Measurements from ENCODE around the gene BCAS3. TPM values are rescaled to one million over a fixed set of nuclear protein-coding genes. Genes with fewer than 3 reads are reported as not detected.

BCAS3 gene
- total RNA-seq, 6 experiments from 2014 or later, result 9.2 to 22.1 (median 14.2) TPM

GRCh38 chr17:60959696-60960095 lies 282.0 kb downstream of the BCAS3 start:
- peaks cover 0 to 2% (median 0%) of the 10 kb centered on the region in 4 donors for H3K9me3 ChIP-seq
- no peaks in the 10 kb centered on the region for H3K4me1 ChIP-seq
- H3K36me3 ChIP-seq, result no peaks in the 10 kb centered on the region
- no peak for TF ChIP-seq POLR2A (IDR thresholded peaks at IDR 0.05)
- TF ChIP-seq, protein P1, sequence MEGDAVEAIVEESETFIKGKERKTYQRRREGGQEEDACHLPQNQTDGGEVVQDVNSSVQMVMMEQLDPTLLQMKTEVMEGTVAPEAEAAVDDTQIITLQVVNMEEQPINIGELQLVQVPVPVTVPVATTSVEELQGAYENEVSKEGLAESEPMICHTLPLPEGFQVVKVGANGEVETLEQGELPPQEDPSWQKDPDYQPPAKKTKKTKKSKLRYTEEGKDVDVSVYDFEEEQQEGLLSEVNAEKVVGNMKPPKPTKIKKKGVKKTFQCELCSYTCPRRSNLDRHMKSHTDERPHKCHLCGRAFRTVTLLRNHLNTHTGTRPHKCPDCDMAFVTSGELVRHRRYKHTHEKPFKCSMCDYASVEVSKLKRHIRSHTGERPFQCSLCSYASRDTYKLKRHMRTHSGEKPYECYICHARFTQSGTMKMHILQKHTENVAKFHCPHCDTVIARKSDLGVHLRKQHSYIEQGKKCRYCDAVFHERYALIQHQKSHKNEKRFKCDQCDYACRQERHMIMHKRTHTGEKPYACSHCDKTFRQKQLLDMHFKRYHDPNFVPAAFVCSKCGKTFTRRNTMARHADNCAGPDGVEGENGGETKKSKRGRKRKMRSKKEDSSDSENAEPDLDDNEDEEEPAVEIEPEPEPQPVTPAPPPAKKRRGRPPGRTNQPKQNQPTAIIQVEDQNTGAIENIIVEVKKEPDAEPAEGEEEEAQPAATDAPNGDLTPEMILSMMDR (IDR thresholded peaks at IDR 0.05), result no peak
- DNase-seq, result no peak
- no peak overlapping the region for H3K4me3 ChIP-seq
- no peaks in the 10 kb centered on the region for H3K27me3 ChIP-seq
- no peak overlapping the region for H3K27ac ChIP-seq
- no peak for ATAC-seq
- intact Hi-C loops (cut with DNase I), result no loop called here

DNA sequence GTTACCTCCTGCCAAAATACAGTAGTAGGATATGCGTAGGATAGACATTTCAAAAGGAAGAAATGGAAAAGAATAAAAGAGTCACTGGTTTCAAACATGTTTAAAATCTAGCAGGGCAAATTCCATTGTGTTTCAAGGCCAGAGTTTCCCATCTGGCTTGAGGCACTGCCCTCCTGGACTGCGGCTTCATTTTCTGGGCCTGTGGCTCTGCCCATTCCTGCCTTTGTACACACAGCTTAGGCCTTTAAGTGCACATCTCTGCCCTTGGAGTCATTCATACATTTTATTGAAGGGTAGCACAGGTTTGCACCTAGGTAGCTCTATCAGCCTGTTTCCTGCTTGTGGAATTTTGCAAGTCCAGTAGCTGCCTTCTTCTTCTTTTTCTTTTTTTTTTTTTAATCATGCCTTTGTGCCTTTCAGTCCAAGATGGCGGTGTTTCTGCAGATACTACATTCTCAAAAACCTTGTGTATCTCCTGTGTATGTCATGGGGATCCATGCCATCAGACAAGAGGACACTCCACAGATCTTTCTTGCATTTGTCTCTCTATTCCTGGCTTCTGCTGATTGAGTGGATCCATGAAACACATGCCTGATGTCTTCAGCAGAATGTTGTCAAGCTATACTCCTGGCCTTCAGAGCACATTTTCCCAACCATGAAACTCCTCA lies 282.9 kb downstream of the BCAS3 start:
- Histone ChIP-seq H3K4me1 (no peaks in the 10 kb centered on the region), H3K9me3 (peaks cover 0 to 2% (median 0%) of the 10 kb centered on the region in 4 donors), H3K27me3 (no peaks in the 10 kb centered on the region), H3K27ac (no peak overlapping the region), H3K36me3 (no peaks in the 10 kb centered on the region), H3K4me3 (no peak overlapping the region)
- no peak for DNase-seq
- 93% methylated on average over 3 of the region's 3 CpGs for WGBS (ENCODE audit: insufficient coverage, low coverage, low lambda C conversion rate, missing lambda C conversion rate)
- intact Hi-C loops (cut with DNase I), result no loop called here
- no peak for TF ChIP-seq POLR2A (IDR thresholded peaks at IDR 0.05)
- TF ChIP-seq, protein P1 (IDR thresholded peaks at IDR 0.05), result no peak
- ATAC-seq, result no peak

- Histone ChIP-seq H3K4me1 (peaks cover 0 to under 1% (median 0%) of the 10 kb centered on the region in 4 donors), H3K27ac (no peak overlapping the region), H3K36me3 (no peaks in the 10 kb centered on the region), H3K27me3 (no peaks in the 10 kb centered on the region), H3K9me3 (peaks cover 0 to 2% (median 0%) of the 10 kb centered on the region in 4 donors), H3K4me3 (no peak overlapping the region)
- DNase-seq (no peak), ATAC-seq (no peak)
- WGBS (ENCODE audit: insufficient coverage, low coverage, low lambda C conversion rate, missing lambda C conversion rate), result 96% methylated on average over 2 of the region's 2 CpGs
- no peak for TF ChIP-seq POLR2A (IDR thresholded peaks at IDR 0.05)
- TF ChIP-seq, protein P1 (IDR thresholded peaks at IDR 0.05), result no peak
- intact Hi-C loops (cut with DNase I), result no loop called here
These were observed 286.5 kb downstream of the BCAS3 start for GRCh38 chr17:60964160-60964559.

- Histone ChIP-seq H3K36me3 (no peaks in the 10 kb centered on the region), H3K9me3 (no peaks in the 10 kb centered on the region), H3K27ac (no peak overlapping the region), H3K27me3 (no peaks in the 10 kb centered on the region), H3K4me1 (peaks cover 0 to 3% (median 0%) of the 10 kb centered on the region in 4 donors), H3K4me3 (no peak overlapping the region)
- TF ChIP-seq, protein P1 (IDR thresholded peaks at IDR 0.05), result no peak
- TF ChIP-seq POLR2A (IDR thresholded peaks at IDR 0.05), result no peak
- ATAC-seq, result no peak
- no peak for DNase-seq
- 93% methylated on average over 2 of the region's 2 CpGs for WGBS (ENCODE audit: insufficient coverage, low coverage, low lambda C conversion rate, missing lambda C conversion rate)
- intact Hi-C loops (cut with DNase I), result no loop called here
These were observed 290.6 kb downstream of the BCAS3 start for GRCh38 chr17:60968266-60968665.
